Small intestine (tissue), 7 donors: ENCODE results near the gene FMN2. TPM values are rescaled to one million over a fixed set of nuclear protein-coding genes. Genes with fewer than 3 reads are reported as not detected.
A peak's percentile ranks its signal among the peaks of the same experiment; 100 is the strongest.

Experiments
- DNase-seq, 2 donors: peaks; one replicate each; pipeline versions ENCODE4 v3.0.0 to v3.0.0-alpha.2; 2013
- FAIRE-seq: peaks from 2 replicates; lab custom pipeline; 2012; peaks lifted over from hg19 to GRCh38; lab: Jason Lieb, UNC
- H3K27ac ChIP-seq, 3 donors: one replicate each; pipeline ENCODE4 v1.5.1; 2013; ENCODE audit warnings: low read length in 2 of 3, mild to moderate bottlenecking in 2 of 3, control low read depth in 1 of 3, inconsistent platforms in 1 of 3, low read depth in 1 of 3, moderate library complexity in 1 of 3
- H3K27me3 ChIP-seq, 3 donors: one replicate each; pipeline ENCODE4 v1.6.1; 2013; ENCODE audit warnings: low read length in 3 of 3, inconsistent platforms in 1 of 3; ENCODE audit not compliant: control insufficient read depth in 3 of 3, insufficient read depth in 3 of 3
- H3K36me3 ChIP-seq, 3 donors: one replicate each; pipeline ENCODE4 v1.6.1; 2013; ENCODE audit warnings: low read length in 3 of 3, inconsistent platforms in 1 of 3, low read depth in 1 of 3, mild to moderate bottlenecking in 1 of 3, moderate library complexity in 1 of 3; ENCODE audit not compliant: control insufficient read depth in 3 of 3, insufficient read depth in 2 of 3
- H3K4me1 ChIP-seq, 3 donors: one replicate each; pipeline ENCODE4 v1.6.1; 2013; ENCODE audit warnings: low read length in 2 of 3, inconsistent platforms in 1 of 3, low read depth in 1 of 3, mild to moderate bottlenecking in 1 of 3, moderate library complexity in 1 of 3; ENCODE audit not compliant: control insufficient read depth in 3 of 3, insufficient read depth in 2 of 3
- H3K4me3 ChIP-seq, 3 donors: one replicate each; pipeline ENCODE4 v1.5.1; 2013; ENCODE audit warnings: low read length in 3 of 3, control low read depth in 1 of 3, inconsistent platforms in 1 of 3, low read depth in 1 of 3, mild to moderate bottlenecking in 1 of 3, moderate library complexity in 1 of 3
- H3K9me3 ChIP-seq, 2 donors: one replicate each; pipeline ENCODE4 v1.6.1; 2013; ENCODE audit warnings: low read depth in 1 of 2, low read length in 1 of 2; ENCODE audit not compliant: control insufficient read depth in 2 of 2, insufficient read depth in 1 of 2
- WGBS, 3 donors: extraction: QIAGEN DNeasy Blood & Tissue Kit; methylation state at CpG; one replicate each; pipeline ENCODE4 v1.1.7; 2013; 5-methylcytosine and 5-hydroxymethylcytosine counted together
- polyA plus RNA-seq, 4 donors: library from polyadenylated mRNA; stranded (reverse) in 3 of 4; unstranded in 1 of 4; fragments of 200-250 nt in 3 of 4; fragments of 120-200 nt in 1 of 4; gene quantifications; one replicate each; pipeline versions ENCODE4 v1.2.1 to v1.2.3, GENCODE V29; 2013
- donor health status: healthy with polysubstance abuse.
- donor health status: control.
- donor health status: control.
- donor health status: Bipolar disorder and iron deficiency.
- donor health status: healthy.

Gene FMN2
- polyA plus RNA-seq, 4 donors, result 0.59 to 0.70 TPM; not detected in 2

GRCh38 chr1:240385551-240385950 is 293.9 kb downstream of the FMN2 start:
- Histone ChIP-seq H3K27me3 (no peaks in the 10 kb centered on the region), H3K9me3 (peaks cover 0 to 8% of the 10 kb centered on the region in 2 donors), H3K27ac (no peak overlapping the region), H3K4me3 (no peak overlapping the region), H3K36me3 (no peaks in the 10 kb centered on the region), H3K4me1 (no peaks in the 10 kb centered on the region)
- DNase-seq, result no peak
- WGBS, 3 donors, result 76 to 85% (median 76%) methylated on average over 5 of the region's 5 CpGs
- FAIRE-seq, result no peak

GRCh38 chr1:240385985-240386978 is 294.6 kb downstream of the FMN2 start:
- DNase-seq, result no peak
- FAIRE-seq, result no peak
- Histone ChIP-seq H3K9me3 (peaks cover 0 to 7% of the 10 kb centered on the region in 2 donors), H3K4me1 (peaks cover 0 to 4% (median 0%) of the 10 kb centered on the region in 3 donors), H3K27ac (no peak overlapping the region), H3K4me3 (no peak overlapping the region), H3K36me3 (no peaks in the 10 kb centered on the region), H3K27me3 (no peaks in the 10 kb centered on the region)
- WGBS, 3 donors, result 72 to 77% (median 75%) methylated on average over 7 of the region's 7 CpGs

- Histone ChIP-seq H3K36me3 (no peaks in the 10 kb centered on the region), H3K4me3 (no peak overlapping the region), H3K27ac (no peak overlapping the region), H3K9me3 (peaks cover 0 to 3% of the 10 kb centered on the region in 2 donors), H3K4me1 (peaks cover 0 to 4% (median 0%) of the 10 kb centered on the region in 3 donors), H3K27me3 (no peaks in the 10 kb centered on the region)
- FAIRE-seq, result no peak
- DNase-seq, result no peak
- 82 to 88% (median 87%) methylated on average over 2 of the region's 2 CpGs for WGBS, 3 donors
Observed at GRCh38 chr1:240387051-240387450, 295.4 kb downstream of the FMN2 start.

- FAIRE-seq (no peak), DNase-seq (no peak)
- Histone ChIP-seq H3K27me3 (no peaks in the 10 kb centered on the region), H3K27ac (no peak overlapping the region), H3K4me1 (peaks cover 0 to 4% (median 0%) of the 10 kb centered on the region in 3 donors), H3K36me3 (no peaks in the 10 kb centered on the region), H3K4me3 (no peak overlapping the region), H3K9me3 (no peaks in the 10 kb centered on the region)
- WGBS, 3 donors, result 79 to 80% (median 79%) methylated on average over 2 of the region's 2 CpGs
Observed at GRCh38 chr1:240391660-240392260, 300.1 kb downstream of the FMN2 start.

GRCh38 chr1:240394353-240394752 is 302.7 kb downstream of the FMN2 start:
- 91 to 95% (median 93%) methylated on average over 4 of the region's 4 CpGs for WGBS, 3 donors
- H3K27me3 ChIP-seq, result no peaks in the 10 kb centered on the region
- DNase-seq (no peak), FAIRE-seq (no peak)
- H3K9me3 ChIP-seq, result no peaks in the 10 kb centered on the region
- H3K4me3 ChIP-seq, result no peak overlapping the region
- no peak overlapping the region for H3K27ac ChIP-seq
- H3K36me3 ChIP-seq, result no peaks in the 10 kb centered on the region
- peaks cover 0 to 7% (median 0%) of the 10 kb centered on the region in 3 donors for H3K4me1 ChIP-seq

GRCh38 chr1:240395336-240395735 is 303.7 kb downstream of the FMN2 start:
- H3K27ac ChIP-seq, result no peak overlapping the region
- H3K27me3 ChIP-seq, result no peaks in the 10 kb centered on the region
- H3K36me3 ChIP-seq, result no peaks in the 10 kb centered on the region
- 76 to 85% (median 76%) methylated on average over 1 of the region's 1 CpG for WGBS, 3 donors
- DNase-seq, result no peak
- no peaks in the 10 kb centered on the region for H3K9me3 ChIP-seq
- peaks cover 0 to 15% (median 0%) of the 10 kb centered on the region in 3 donors for H3K4me1 ChIP-seq
- no peak for FAIRE-seq
- no peak overlapping the region for H3K4me3 ChIP-seq

- Histone ChIP-seq H3K4me1 (peaks cover 0 to 14% (median 0%) of the 10 kb centered on the region in 3 donors), H3K36me3 (no peaks in the 10 kb centered on the region), H3K27me3 (no peaks in the 10 kb centered on the region), H3K4me3 (no peak overlapping the region), H3K27ac (peak overlapping the region in 1 of 3 donors; percentile 44), H3K9me3 (no peaks in the 10 kb centered on the region)
- 47 to 60% (median 57%) methylated on average over 6 of the region's 6 CpGs for WGBS, 3 donors
- DNase-seq, result peak in 1 of 2 donors; percentile 37
- FAIRE-seq, result no peak
Observed at GRCh38 chr1:240399381-240399780, 307.7 kb downstream of the FMN2 start.

- Histone ChIP-seq H3K36me3 (no peaks in the 10 kb centered on the region), H3K4me3 (no peak overlapping the region), H3K9me3 (no peaks in the 10 kb centered on the region), H3K4me1 (peaks cover 0 to 14% (median 0%) of the 10 kb centered on the region in 3 donors), H3K27ac (no peak overlapping the region), H3K27me3 (no peaks in the 10 kb centered on the region)
- FAIRE-seq (no peak), DNase-seq (no peak)
- 53 to 64% (median 64%) methylated on average over 4 of the region's 4 CpGs for WGBS, 3 donors
Observed at GRCh38 chr1:240401731-240402130, 310.0 kb downstream of the FMN2 start.
